Endothelial cell of umbilical vein (primary cell): ENCODE results near the gene DACT3. TPM values are rescaled to one million over a fixed set of nuclear protein-coding genes. Genes with fewer than 3 reads are reported as not detected.

Source experiments
- BruUV-seq: library from RNA; stranded (reverse); fragments of 400-500 nt; replicated peaks from 2 replicates; lab custom pipeline; 2021; lab: Mats Ljungman, UMichigan
- CTCF ChIA-PET: fragments of 300-600, 350-600 bp; sonication (Branson Sonifier 250); formaldehyde crosslinking; loops from one replicate; lab custom pipeline; 2021; ENCODE audit warnings: antibody characterized with exemption, inconsistent platforms; lab: Charles Lee
- POLR2A ChIA-PET: fragments of 300-600, 350-600 bp; sonication (Branson Sonifier 250); formaldehyde crosslinking; loops from one replicate; lab custom pipeline; 2021; ENCODE audit warnings: antibody characterized with exemption, inconsistent platforms; lab: Charles Lee
- DNase-seq: peaks from one replicate; pipeline ENCODE4 v3.0.0-alpha.2; 2011; ENCODE audit warnings: low read depth, low spot score
- FAIRE-seq: peaks from 2 replicates; lab custom pipeline; 2011; peaks lifted over from hg19 to GRCh38; lab: Jason Lieb, UNC
- H2AFZ ChIP-seq: 2 replicates; pipeline ENCODE4 v1.6.0; 2012; ENCODE audit warnings: low read depth, low read length, control low read depth, inconsistent platforms
- H3K27ac ChIP-seq: 2 replicates; pipeline ENCODE4 v1.5.1; 2011; ENCODE audit warnings: low read depth, mild to moderate bottlenecking, control low read depth, low read length, moderate library complexity; ENCODE audit not compliant: insufficient read depth
- H3K27me3 ChIP-seq, 2 experiments: 2 replicates each; pipeline versions ENCODE4 v1.6.0 to v1.6.1; 2011; ENCODE audit warnings: low read length in 2 of 2, mixed read lengths in 1 of 2; ENCODE audit not compliant: control insufficient read depth in 2 of 2, insufficient read depth in 2 of 2
- H3K36me3 ChIP-seq, 2 experiments: 2 replicates in 1 of 2; 3 replicates in 1 of 2; pipeline ENCODE4 v1.5.1; 2011; ENCODE audit warnings: low read length in 2 of 2, mild to moderate bottlenecking in 1 of 2, moderate library complexity in 1 of 2; ENCODE audit not compliant: control insufficient read depth in 2 of 2, insufficient read depth in 2 of 2; ENCODE audit errors: extremely low read depth in 1 of 2
- H3K4me1 ChIP-seq: 3 replicates; pipeline ENCODE4 v1.5.1; 2011; ENCODE audit warnings: mild to moderate bottlenecking, low read length; ENCODE audit not compliant: control insufficient read depth, insufficient read depth; ENCODE audit errors: extremely low read depth
- H3K4me2 ChIP-seq: 2 replicates; pipeline ENCODE4 v1.6.1; 2011; ENCODE audit warnings: low read length, control low read depth, mixed read lengths; ENCODE audit not compliant: insufficient read depth
- H3K4me3 ChIP-seq, 3 experiments: fragments of 200-600 bp in 1 of 3; sonication (generic), shearing (Covaris generic) in 1 of 3; replicated peaks in 1 of 3; 2 replicates each; pipeline ENCODE4 v1.5.1; 2011 to 2016; ENCODE audit warnings: control low read depth in 3 of 3, low read length in 3 of 3, mild to moderate bottlenecking in 2 of 3, inconsistent platforms in 1 of 3, low read depth in 1 of 3, moderate library complexity in 1 of 3; ENCODE audit not compliant: insufficient read depth in 1 of 3
- H3K79me2 ChIP-seq: 2 replicates; pipeline ENCODE4 v1.6.0; 2012; ENCODE audit warnings: low read length, inconsistent platforms; ENCODE audit not compliant: control insufficient read depth, insufficient read depth
- H3K9ac ChIP-seq: replicated peaks from 2 replicates; pipeline ENCODE3; 2011; ENCODE audit warnings: low read length, control low read depth; ENCODE audit not compliant: insufficient read depth; ENCODE audit errors: extremely low read depth
- H3K9me1 ChIP-seq: replicated peaks from 3 replicates; pipeline ENCODE4 v1.6.0; 2011; ENCODE audit warnings: mild to moderate bottlenecking, low read length; ENCODE audit not compliant: control insufficient read depth, insufficient read depth; ENCODE audit errors: extremely low read depth
- H3K9me3 ChIP-seq: replicated peaks from 2 replicates; pipeline ENCODE4 v1.5.1; 2012; ENCODE audit warnings: low read length, inconsistent platforms; ENCODE audit not compliant: control insufficient read depth, insufficient read depth
- H4K20me1 ChIP-seq: replicated peaks from 2 replicates; pipeline ENCODE3; 2011; ENCODE audit warnings: mild to moderate bottlenecking, low read length; ENCODE audit not compliant: control insufficient read depth, insufficient read depth; ENCODE audit errors: extremely low read depth
- EZH2 ChIP-seq: IDR thresholded peaks from 2 replicates; pipeline ENCODE4 v1.6.1; 2012; ENCODE audit warnings: borderline replicate concordance, low read depth, mild to moderate bottlenecking, moderate library complexity, low read length, inconsistent platforms; ENCODE audit not compliant: severe bottlenecking
- FOS ChIP-seq: IDR thresholded peaks from 2 replicates; pipeline ENCODE4 v1.6.1; 2011; ENCODE audit warnings: mild to moderate bottlenecking, low read length, moderate library complexity, borderline replicate concordance; ENCODE audit not compliant: insufficient read depth
- GATA2 ChIP-seq: IDR thresholded peaks from 2 replicates; pipeline ENCODE4 v1.7.0; 2011; ENCODE audit warnings: low read depth, mild to moderate bottlenecking, moderate library complexity, mixed read lengths, low read length; ENCODE audit not compliant: insufficient read length, insufficient read depth
- JUN ChIP-seq: IDR thresholded peaks from 2 replicates; pipeline ENCODE4 v1.6.1; 2011; ENCODE audit warnings: borderline replicate concordance, low read depth; ENCODE audit not compliant: insufficient read length, insufficient read depth
- MYC ChIP-seq: IDR thresholded peaks from one replicate; pipeline ENCODE4 v1.6.1; 2011; ENCODE audit warnings: mild to moderate bottlenecking, low read depth, low read length
- POLR2A ChIP-seq: IDR thresholded peaks from 2 replicates; pipeline ENCODE4 v1.6.1; 2012; ENCODE audit warnings: low read depth, mild to moderate bottlenecking, control low read depth, low read length
- POLR2AphosphoS5 ChIP-seq: IDR thresholded peaks from 2 replicates; pipeline ENCODE4 v1.6.1; 2012; ENCODE audit warnings: low read depth, mild to moderate bottlenecking, control low read depth, low read length, moderate library complexity; ENCODE audit not compliant: insufficient read depth
- dilution Hi-C: fragments of 300-500 bp; cut with MboI; formaldehyde crosslinking; loops from one replicate; pipeline ENCODE4 v1.15.0; 2019; ENCODE audit warnings: low sequenced_read_pairs; ENCODE audit not compliant: extremely low pct_ligation_motif_present
- intact Hi-C: fragments of 100-400 bp; cut with micrococcal nuclease; formaldehyde crosslinking; loops from one replicate; pipeline ENCODE4 v1.10.0; 2022
- polyA plus RNA-seq, 4 experiments: library from polyadenylated mRNA; depleted of rRNA in 3 of 4; stranded (reverse) in 3 of 4; unstranded in 1 of 4; fragments of >200 nt; gene quantifications; 2 replicates each; pipeline versions ENCODE4 v1.2.1 to v1.2.3, GENCODE V29; 2011 to 2012; ENCODE audit warnings: missing spikeins in 1 of 4
- total RNA-seq: library from RNA; stranded (reverse); gene quantifications from 2 replicates; pipeline ENCODE4 v1.2.3, GENCODE V29; 2021
- TF ChIP-seq, protein P1 (sequence below): IDR thresholded peaks from 2 replicates; pipeline ENCODE4 v1.6.1; 2011; ENCODE audit not compliant: insufficient read depth, insufficient read length
- TF ChIP-seq, protein P2 (sequence below), 2 donors: IDR thresholded peaks; 1 replicate in 1 of 2; 2 replicates in 1 of 2; pipeline ENCODE4 v1.5.1; 2011; ENCODE audit warnings: low read length in 2 of 2, mild to moderate bottlenecking in 2 of 2, moderate library complexity in 2 of 2, control low read depth in 1 of 2, inconsistent platforms in 1 of 2, low read depth in 1 of 2; ENCODE audit not compliant: insufficient read depth in 1 of 2; ENCODE audit errors: extremely low read depth in 1 of 2

Gene DACT3
- total and polyA plus RNA-seq, 2 donors (not counting 3 experiments of a cell fraction or from before 2014, with no cell fraction given), result 0.22 to 0.76 TPM

DNA sequence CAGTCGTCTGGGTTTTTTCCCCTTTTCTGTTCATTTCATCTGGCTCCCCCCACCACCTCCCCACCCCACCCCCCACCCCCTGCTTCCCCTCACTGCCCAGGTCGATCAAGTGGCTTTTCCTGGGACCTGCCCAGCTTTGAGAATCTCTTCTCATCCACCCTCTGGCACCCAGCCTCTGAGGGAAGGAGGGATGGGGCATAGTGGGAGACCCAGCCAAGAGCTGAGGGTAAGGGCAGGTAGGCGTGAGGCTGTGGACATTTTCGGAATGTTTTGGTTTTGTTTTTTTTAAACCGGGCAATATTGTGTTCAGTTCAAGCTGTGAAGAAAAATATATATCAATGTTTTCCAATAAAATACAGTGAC lies 50.6 kb downstream of the DACT3 start:
- no peaks in the 10 kb centered on the region for H3K9me1 ChIP-seq
- no peaks in the 10 kb centered on the region for H4K20me1 ChIP-seq
- H3K79me2 ChIP-seq, result peaks cover 11% of the 10 kb centered on the region
- H3K27ac ChIP-seq, result no peak overlapping the region
- TF ChIP-seq GATA2 (no peak), EZH2 (no peak), JUN (no peak), FOS (no peak), POLR2A (no peak), MYC (no peak), POLR2AphosphoS5 (no peak)
- TF ChIP-seq, protein P1, sequence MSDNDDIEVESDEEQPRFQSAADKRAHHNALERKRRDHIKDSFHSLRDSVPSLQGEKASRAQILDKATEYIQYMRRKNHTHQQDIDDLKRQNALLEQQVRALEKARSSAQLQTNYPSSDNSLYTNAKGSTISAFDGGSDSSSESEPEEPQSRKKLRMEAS, result no peak
- TF ChIP-seq, protein P2, sequence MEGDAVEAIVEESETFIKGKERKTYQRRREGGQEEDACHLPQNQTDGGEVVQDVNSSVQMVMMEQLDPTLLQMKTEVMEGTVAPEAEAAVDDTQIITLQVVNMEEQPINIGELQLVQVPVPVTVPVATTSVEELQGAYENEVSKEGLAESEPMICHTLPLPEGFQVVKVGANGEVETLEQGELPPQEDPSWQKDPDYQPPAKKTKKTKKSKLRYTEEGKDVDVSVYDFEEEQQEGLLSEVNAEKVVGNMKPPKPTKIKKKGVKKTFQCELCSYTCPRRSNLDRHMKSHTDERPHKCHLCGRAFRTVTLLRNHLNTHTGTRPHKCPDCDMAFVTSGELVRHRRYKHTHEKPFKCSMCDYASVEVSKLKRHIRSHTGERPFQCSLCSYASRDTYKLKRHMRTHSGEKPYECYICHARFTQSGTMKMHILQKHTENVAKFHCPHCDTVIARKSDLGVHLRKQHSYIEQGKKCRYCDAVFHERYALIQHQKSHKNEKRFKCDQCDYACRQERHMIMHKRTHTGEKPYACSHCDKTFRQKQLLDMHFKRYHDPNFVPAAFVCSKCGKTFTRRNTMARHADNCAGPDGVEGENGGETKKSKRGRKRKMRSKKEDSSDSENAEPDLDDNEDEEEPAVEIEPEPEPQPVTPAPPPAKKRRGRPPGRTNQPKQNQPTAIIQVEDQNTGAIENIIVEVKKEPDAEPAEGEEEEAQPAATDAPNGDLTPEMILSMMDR (IDR thresholded peaks at IDR 0.05; ENCODE audit: extremely low read depth in 1 of 2, insufficient read depth in 1 of 2, low read depth in 1 of 2, low read length in 2 of 2), result no peak
- H3K9me3 ChIP-seq, result no peaks in the 10 kb centered on the region
- peaks cover 13 to 48% of the 10 kb centered on the region in 2 experiments for H3K36me3 ChIP-seq
- no peak overlapping the region for H3K9ac ChIP-seq
- no peaks in the 10 kb centered on the region for H3K27me3 ChIP-seq
- H3K4me3 ChIP-seq, result no peak overlapping the region
- DNase-seq (no peak), FAIRE-seq (no peak)
- peaks cover 4% of the 10 kb centered on the region for H3K4me1 ChIP-seq
- H3K4me2 ChIP-seq, result no peak overlapping the region
- no TSS peak for BruUV-seq
- intact Hi-C loops, result no loop called here
- dilution Hi-C loops, result no loop called here
- H2AFZ ChIP-seq, result no peak overlapping the region
- POLR2A ChIA-PET, result interaction anchor here (0.6 kb wide), 1 partner anchor 145 kb away, joined by 3 read pairs; no protein-coding TSS in a partner anchor
- CTCF ChIA-PET, result interaction anchor here (2.0 to 13.9 kb wide), 2 partner anchors 9 to 54 kb away, joined by 7 to 422 read pairs; partner anchors contain the start of genes CALM3 and DACT3
